ENCODE measurements around the gene LSS.

DNA sequence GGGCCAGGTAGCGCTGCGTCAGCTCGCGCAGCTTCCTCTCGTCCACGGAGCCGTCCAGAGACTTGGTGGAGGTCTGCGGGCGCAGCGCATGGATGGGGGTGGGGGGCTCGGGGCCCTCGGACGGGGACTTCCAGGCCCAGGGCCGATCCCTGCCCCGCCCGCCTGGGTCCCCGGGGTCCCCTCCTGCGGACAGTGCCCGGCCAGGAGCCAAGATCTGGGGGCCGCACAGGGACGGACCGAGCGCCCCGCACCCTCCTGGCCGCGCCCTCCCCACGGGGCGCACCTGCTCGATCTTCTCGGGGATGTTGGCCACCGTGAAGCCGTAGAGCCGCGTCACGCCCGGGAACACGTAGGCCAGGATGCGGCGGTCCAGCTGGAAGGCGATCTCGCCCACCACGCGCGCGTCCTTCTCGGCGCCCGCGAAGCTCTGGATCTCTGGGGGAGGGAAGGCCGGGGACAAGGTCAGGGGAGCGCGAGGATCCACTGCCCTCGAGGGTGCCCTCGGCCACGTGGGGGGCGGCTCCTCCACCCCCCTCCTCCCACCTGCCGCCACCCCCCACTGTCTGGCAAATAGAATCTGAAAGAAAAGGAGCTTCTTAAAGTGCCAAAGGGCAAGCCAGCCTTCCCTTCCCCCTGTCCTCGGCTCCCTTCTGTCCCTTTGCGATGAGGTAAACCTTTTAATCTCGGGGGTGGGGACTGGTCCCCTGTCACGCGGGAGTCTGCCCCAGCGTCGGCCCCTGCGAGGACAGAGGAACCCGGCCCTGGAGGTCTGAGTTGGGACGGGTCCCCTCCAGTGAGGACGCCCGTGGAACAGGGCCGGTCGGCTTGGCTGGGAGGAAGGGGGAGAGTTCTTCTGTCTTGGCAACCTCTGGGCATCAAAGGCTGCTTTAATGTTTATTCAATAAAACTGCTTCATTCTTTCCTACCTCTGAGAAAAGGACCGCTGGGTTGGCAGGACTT, 66.7 kb downstream of the LSS start:
- TF ChIP-seq CTCF (conservative IDR thresholded peaks at IDR 0.05) (no peak), ZFX (IDR thresholded peaks at IDR 0.05) (no peak)
